Endothelial cell of umbilical vein (primary cell): ENCODE measurements around the gene SSH3. TPM values are rescaled to one million over a fixed set of nuclear protein-coding genes. Genes with fewer than 3 reads are reported as not detected.
A peak's percentile ranks its signal among the peaks of the same experiment; 100 is the strongest.

Experiments
- BruUV-seq: library from RNA; stranded (reverse); fragments of 400-500 nt; replicated peaks from 2 replicates; lab custom pipeline; 2021; lab: Mats Ljungman, UMichigan
- CTCF ChIA-PET: fragments of 300-600, 350-600 bp; sonication (Branson Sonifier 250); formaldehyde crosslinking; loops from one replicate; lab custom pipeline; 2021; ENCODE audit warnings: antibody characterized with exemption, inconsistent platforms; lab: Charles Lee
- POLR2A ChIA-PET: fragments of 300-600, 350-600 bp; sonication (Branson Sonifier 250); formaldehyde crosslinking; loops from one replicate; lab custom pipeline; 2021; ENCODE audit warnings: antibody characterized with exemption, inconsistent platforms; lab: Charles Lee
- DNase-seq: peaks from one replicate; pipeline ENCODE4 v3.0.0-alpha.2; 2011; ENCODE audit warnings: low read depth, low spot score
- FAIRE-seq: peaks from 2 replicates; lab custom pipeline; 2011; peaks lifted over from hg19 to GRCh38; lab: Jason Lieb, UNC
- H2AFZ ChIP-seq: 2 replicates; pipeline ENCODE4 v1.6.0; 2012; ENCODE audit warnings: low read depth, low read length, control low read depth, inconsistent platforms
- H3K27ac ChIP-seq: 2 replicates; pipeline ENCODE4 v1.5.1; 2011; ENCODE audit warnings: low read depth, mild to moderate bottlenecking, control low read depth, low read length, moderate library complexity; ENCODE audit not compliant: insufficient read depth
- H3K27me3 ChIP-seq, 2 experiments: 2 replicates each; pipeline versions ENCODE4 v1.6.0 to v1.6.1; 2011; ENCODE audit warnings: low read length in 2 of 2, mixed read lengths in 1 of 2; ENCODE audit not compliant: control insufficient read depth in 2 of 2, insufficient read depth in 2 of 2
- H3K36me3 ChIP-seq, 2 experiments: 2 replicates in 1 of 2; 3 replicates in 1 of 2; pipeline ENCODE4 v1.5.1; 2011; ENCODE audit warnings: low read length in 2 of 2, mild to moderate bottlenecking in 1 of 2, moderate library complexity in 1 of 2; ENCODE audit not compliant: control insufficient read depth in 2 of 2, insufficient read depth in 2 of 2; ENCODE audit errors: extremely low read depth in 1 of 2
- H3K4me1 ChIP-seq: 3 replicates; pipeline ENCODE4 v1.5.1; 2011; ENCODE audit warnings: mild to moderate bottlenecking, low read length; ENCODE audit not compliant: control insufficient read depth, insufficient read depth; ENCODE audit errors: extremely low read depth
- H3K4me2 ChIP-seq: 2 replicates; pipeline ENCODE4 v1.6.1; 2011; ENCODE audit warnings: low read length, control low read depth, mixed read lengths; ENCODE audit not compliant: insufficient read depth
- H3K4me3 ChIP-seq, 3 experiments: fragments of 200-600 bp in 1 of 3; sonication (generic), shearing (Covaris generic) in 1 of 3; replicated peaks in 1 of 3; 2 replicates each; pipeline ENCODE4 v1.5.1; 2011 to 2016; ENCODE audit warnings: control low read depth in 3 of 3, low read length in 3 of 3, mild to moderate bottlenecking in 2 of 3, inconsistent platforms in 1 of 3, low read depth in 1 of 3, moderate library complexity in 1 of 3; ENCODE audit not compliant: insufficient read depth in 1 of 3
- H3K79me2 ChIP-seq: 2 replicates; pipeline ENCODE4 v1.6.0; 2012; ENCODE audit warnings: low read length, inconsistent platforms; ENCODE audit not compliant: control insufficient read depth, insufficient read depth
- H3K9ac ChIP-seq: replicated peaks from 2 replicates; pipeline ENCODE3; 2011; ENCODE audit warnings: low read length, control low read depth; ENCODE audit not compliant: insufficient read depth; ENCODE audit errors: extremely low read depth
- H3K9me1 ChIP-seq: replicated peaks from 3 replicates; pipeline ENCODE4 v1.6.0; 2011; ENCODE audit warnings: mild to moderate bottlenecking, low read length; ENCODE audit not compliant: control insufficient read depth, insufficient read depth; ENCODE audit errors: extremely low read depth
- H3K9me3 ChIP-seq: replicated peaks from 2 replicates; pipeline ENCODE4 v1.5.1; 2012; ENCODE audit warnings: low read length, inconsistent platforms; ENCODE audit not compliant: control insufficient read depth, insufficient read depth
- H4K20me1 ChIP-seq: replicated peaks from 2 replicates; pipeline ENCODE3; 2011; ENCODE audit warnings: mild to moderate bottlenecking, low read length; ENCODE audit not compliant: control insufficient read depth, insufficient read depth; ENCODE audit errors: extremely low read depth
- CTCF ChIP-seq, 2 donors: IDR thresholded peaks; 1 replicate in 1 of 2; 2 replicates in 1 of 2; pipeline ENCODE4 v1.5.1; 2011; ENCODE audit warnings: low read length in 2 of 2, mild to moderate bottlenecking in 2 of 2, moderate library complexity in 2 of 2, control low read depth in 1 of 2, inconsistent platforms in 1 of 2, low read depth in 1 of 2; ENCODE audit not compliant: insufficient read depth in 1 of 2; ENCODE audit errors: extremely low read depth in 1 of 2
- EZH2 ChIP-seq: IDR thresholded peaks from 2 replicates; pipeline ENCODE4 v1.6.1; 2012; ENCODE audit warnings: borderline replicate concordance, low read depth, mild to moderate bottlenecking, moderate library complexity, low read length, inconsistent platforms; ENCODE audit not compliant: severe bottlenecking
- FOS ChIP-seq: IDR thresholded peaks from 2 replicates; pipeline ENCODE4 v1.6.1; 2011; ENCODE audit warnings: mild to moderate bottlenecking, low read length, moderate library complexity, borderline replicate concordance; ENCODE audit not compliant: insufficient read depth
- GATA2 ChIP-seq: IDR thresholded peaks from 2 replicates; pipeline ENCODE4 v1.7.0; 2011; ENCODE audit warnings: low read depth, mild to moderate bottlenecking, moderate library complexity, mixed read lengths, low read length; ENCODE audit not compliant: insufficient read length, insufficient read depth
- JUN ChIP-seq: IDR thresholded peaks from 2 replicates; pipeline ENCODE4 v1.6.1; 2011; ENCODE audit warnings: borderline replicate concordance, low read depth; ENCODE audit not compliant: insufficient read length, insufficient read depth
- MYC ChIP-seq: IDR thresholded peaks from one replicate; pipeline ENCODE4 v1.6.1; 2011; ENCODE audit warnings: mild to moderate bottlenecking, low read depth, low read length
- POLR2A ChIP-seq: IDR thresholded peaks from 2 replicates; pipeline ENCODE4 v1.6.1; 2012; ENCODE audit warnings: low read depth, mild to moderate bottlenecking, control low read depth, low read length
- POLR2AphosphoS5 ChIP-seq: IDR thresholded peaks from 2 replicates; pipeline ENCODE4 v1.6.1; 2012; ENCODE audit warnings: low read depth, mild to moderate bottlenecking, control low read depth, low read length, moderate library complexity; ENCODE audit not compliant: insufficient read depth
- dilution Hi-C: fragments of 300-500 bp; cut with MboI; formaldehyde crosslinking; loops from one replicate; pipeline ENCODE4 v1.15.0; 2019; ENCODE audit warnings: low sequenced_read_pairs; ENCODE audit not compliant: extremely low pct_ligation_motif_present
- intact Hi-C: fragments of 100-400 bp; cut with micrococcal nuclease; formaldehyde crosslinking; loops from one replicate; pipeline ENCODE4 v1.10.0; 2022
- polyA plus RNA-seq, 4 experiments: library from polyadenylated mRNA; depleted of rRNA in 3 of 4; stranded (reverse) in 3 of 4; unstranded in 1 of 4; fragments of >200 nt; gene quantifications; 2 replicates each; pipeline versions ENCODE4 v1.2.1 to v1.2.3, GENCODE V29; 2011 to 2012; ENCODE audit warnings: missing spikeins in 1 of 4
- total RNA-seq: library from RNA; stranded (reverse); gene quantifications from 2 replicates; pipeline ENCODE4 v1.2.3, GENCODE V29; 2021
- TF ChIP-seq, protein P1 (sequence below): IDR thresholded peaks from 2 replicates; pipeline ENCODE4 v1.6.1; 2011; ENCODE audit not compliant: insufficient read depth, insufficient read length

SSH3 gene
- total and polyA plus RNA-seq, 2 donors (not counting 3 experiments of a cell fraction or from before 2014, with no cell fraction given), result 14.3 to 16.5 TPM

- H3K9me1 ChIP-seq, result no peaks in the 10 kb centered on the region
- no TSS peak for BruUV-seq
- CTCF ChIA-PET, result interaction anchor here (1.3 kb wide), 1 partner anchor 78 kb away, joined by 4 read pairs; no protein-coding TSS in a partner anchor
Observed at GRCh38 chr11:67304511-67305113, 1.3 kb downstream of the SSH3 start.

More at GRCh38 chr11:67304511-67305113, 1.3 kb downstream of the SSH3 start:
- Histone ChIP-seq H3K4me3 (peak overlapping the region in 1 of 3 experiments; percentile 89), H3K9ac (no peak overlapping the region), H3K27ac (no peak overlapping the region), H3K4me1 (peaks cover 3% of the 10 kb centered on the region), H3K36me3 (peaks cover 0 to 19% of the 10 kb centered on the region in 2 experiments), H4K20me1 (no peaks in the 10 kb centered on the region), H3K79me2 (no peaks in the 10 kb centered on the region), H3K9me3 (no peaks in the 10 kb centered on the region), H3K27me3 (no peaks in the 10 kb centered on the region), H2AFZ (no peak overlapping the region), H3K4me2 (peak overlapping the region; percentile 58)
- intact Hi-C loops, result no loop called here
- dilution Hi-C loops, result no loop called here
- FAIRE-seq, result no peak
- TF ChIP-seq MYC (no peak), GATA2 (no peak), JUN (no peak), POLR2A (no peak), FOS (no peak), EZH2 (no peak), CTCF (IDR thresholded peaks at IDR 0.05; ENCODE audit: extremely low read depth in 1 of 2, insufficient read depth in 1 of 2, low read depth in 1 of 2, low read length in 2 of 2) (no peak), POLR2AphosphoS5 (no peak)
- TF ChIP-seq, protein P1, sequence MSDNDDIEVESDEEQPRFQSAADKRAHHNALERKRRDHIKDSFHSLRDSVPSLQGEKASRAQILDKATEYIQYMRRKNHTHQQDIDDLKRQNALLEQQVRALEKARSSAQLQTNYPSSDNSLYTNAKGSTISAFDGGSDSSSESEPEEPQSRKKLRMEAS, result no peak
- no peak for DNase-seq
- POLR2A ChIA-PET, result no interaction called here
